ENCODE measurements around the gene SLC20A1.

DNA sequence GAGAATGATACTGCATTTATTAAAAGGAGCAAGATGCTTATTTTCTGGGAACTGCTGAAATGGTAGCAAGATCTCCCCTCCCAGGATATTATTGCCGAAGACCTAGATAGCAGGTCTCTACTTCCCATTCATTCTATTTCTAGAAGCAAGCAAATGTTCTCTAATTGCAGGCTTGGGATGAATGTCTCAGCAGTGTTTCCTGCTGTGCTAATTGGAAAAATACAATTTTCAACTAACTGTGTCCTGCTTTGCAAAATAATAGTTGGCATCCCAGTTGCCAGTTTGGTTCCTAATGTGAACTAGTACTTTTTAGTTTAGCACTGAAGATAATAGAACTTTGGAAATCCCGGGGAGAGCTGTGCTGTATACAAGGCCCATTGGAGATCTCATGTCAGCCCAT, 26.1 kb downstream of the SLC20A1 start:
- TF ChIP-seq CTCF (IDR thresholded peaks at IDR 0.05 in 4 of 5, conservative IDR thresholded peaks at IDR 0.05 in 1 of 5) (no peak), POLR2A (IDR thresholded peaks at IDR 0.05) (no peak)

Data from gastrocnemius medialis (tissue), 4 donors.